ENCODE results near the gene MTERF1. TPM values are rescaled to one million over a fixed set of nuclear protein-coding genes. Genes with fewer than 3 reads are reported as not detected.
"Not testable (repeated sequence)": the region's sequence is repeated elsewhere in the genome, so short reads cannot be mapped to it uniquely, and the experiment has no call there.

The MTERF1 gene
- polyA plus RNA-seq, 1 experiment = 3.6 TPM

DNA sequence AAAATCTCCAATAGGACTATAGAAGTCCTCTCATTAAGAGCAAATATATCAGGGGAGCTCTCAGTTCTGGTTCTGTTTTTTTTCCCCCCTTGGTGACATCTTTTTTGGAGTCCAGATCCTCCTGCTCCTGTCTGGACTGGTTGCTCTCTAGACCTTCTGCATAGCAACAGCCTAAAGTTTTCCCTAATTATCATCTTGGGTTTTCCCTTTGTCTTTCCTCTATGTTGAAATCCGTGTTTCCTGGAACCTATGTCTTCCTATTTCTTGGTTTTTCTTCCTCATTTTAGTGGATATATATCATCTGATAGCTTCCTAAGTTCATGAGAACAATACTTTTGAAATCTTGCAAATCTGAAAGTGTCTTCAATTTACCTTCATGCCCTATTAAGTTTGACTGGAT is 29.7 kb upstream of the MTERF1 start:
- TF ChIP-seq CTCF (IDR thresholded peaks at IDR 0.05; ENCODE audit: insufficient read depth, low read depth, low read length) = no peak
- DNase-seq (ENCODE audit: low read depth) = no peak
- CTCF ChIA-PET = no interaction called here
- POLR2A ChIA-PET = no interaction called here
- Histone ChIP-seq H3K27me3 (ENCODE audit: control insufficient read depth, insufficient read depth, low read length) (no peaks in the 10 kb centered on the region), H3K36me3 (ENCODE audit: control insufficient read depth, insufficient read depth, low read length) (no peaks in the 10 kb centered on the region), H3K4me3 (ENCODE audit: low read depth, low read length) (no peak overlapping the region)

- POLR2A ChIA-PET = no interaction called here
- no peak for DNase-seq (ENCODE audit: low read depth)
- Histone ChIP-seq H3K36me3 (ENCODE audit: control insufficient read depth, insufficient read depth, low read length) (no peaks in the 10 kb centered on the region), H3K27me3 (ENCODE audit: control insufficient read depth, insufficient read depth, low read length) (no peaks in the 10 kb centered on the region), H3K4me3 (ENCODE audit: low read depth, low read length) (no peak overlapping the region)
- CTCF ChIA-PET = no interaction called here
- no peak for TF ChIP-seq CTCF (IDR thresholded peaks at IDR 0.05; ENCODE audit: insufficient read depth, low read depth, low read length)
Measured at GRCh38 chr7:91899563-91899962, 19.1 kb upstream of the MTERF1 start.

GRCh38 chr7:91898240-91898992 is 17.9 kb upstream of the MTERF1 start:
- Histone ChIP-seq H3K27me3 (ENCODE audit: control insufficient read depth, insufficient read depth, low read length) (no peaks in the 10 kb centered on the region), H3K36me3 (ENCODE audit: control insufficient read depth, insufficient read depth, low read length) (no peaks in the 10 kb centered on the region), H3K4me3 (ENCODE audit: low read depth, low read length) (no peak overlapping the region)
- ChIA-PET POLR2A (no interaction called here), CTCF (interaction anchor here (0.6 to 1.4 kb wide), 2 partner anchors 14 to 17 kb away, joined by 4 read pairs; no protein-coding TSS in a partner anchor)
- no peak for DNase-seq (ENCODE audit: low read depth)
- no peak for TF ChIP-seq CTCF (IDR thresholded peaks at IDR 0.05; ENCODE audit: insufficient read depth, low read depth, low read length)

DNA sequence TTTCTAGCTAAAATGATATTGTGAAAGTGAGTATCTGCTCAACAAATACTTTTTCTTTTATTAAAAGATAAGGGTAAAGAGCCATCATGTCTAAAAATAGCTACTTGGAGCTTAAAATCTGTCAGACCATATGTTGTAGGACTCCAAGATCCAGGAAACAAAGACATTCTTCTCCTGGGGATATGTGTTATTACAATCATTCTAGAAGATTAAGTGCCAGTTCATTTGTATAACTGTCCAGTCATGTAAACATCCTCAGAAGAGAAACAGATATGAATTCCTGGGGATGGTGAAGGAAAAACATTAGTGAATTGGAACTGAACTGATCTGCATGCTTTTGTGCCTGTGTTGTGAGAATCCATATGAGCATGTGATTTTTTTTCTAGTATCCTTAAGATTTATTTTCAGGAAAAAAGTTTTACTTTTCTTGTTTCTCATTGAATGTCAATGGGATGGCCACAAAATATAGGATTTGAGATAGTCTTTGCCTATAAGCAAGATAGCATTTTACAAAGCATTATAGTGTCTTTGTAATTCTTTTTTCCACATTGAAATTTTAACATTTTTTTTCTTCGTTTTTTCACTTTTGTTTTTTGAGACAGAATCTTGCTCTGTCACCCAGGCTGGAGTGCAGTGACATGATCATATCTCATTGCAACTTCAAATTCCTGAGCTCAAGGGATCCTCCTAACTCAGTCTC is 14.4 kb upstream of the MTERF1 start:
- no peak for TF ChIP-seq CTCF (IDR thresholded peaks at IDR 0.05; ENCODE audit: insufficient read depth, low read depth, low read length)
- POLR2A ChIA-PET = interaction anchor here (0.7 kb wide), 1 partner anchor 18 kb away, joined by 3 read pairs; no protein-coding TSS in a partner anchor
- no peaks in the 10 kb centered on the region for H3K36me3 ChIP-seq (ENCODE audit: control insufficient read depth, insufficient read depth, low read length)
- no peak for DNase-seq (ENCODE audit: low read depth)
- CTCF ChIA-PET = interaction anchor here (0.5 to 1.1 kb wide), 2 partner anchors 14 to 1741 kb away, joined by 3 to 4 read pairs; partner anchors contain the start of genes MTERF1 and STEAP1
- no peaks in the 10 kb centered on the region for H3K27me3 ChIP-seq (ENCODE audit: control insufficient read depth, insufficient read depth, low read length)
- H3K4me3 ChIP-seq (ENCODE audit: low read depth, low read length) = no peak overlapping the region

GRCh38 chr7:91893699-91894098 is 13.2 kb upstream of the MTERF1 start:
- H3K4me3 ChIP-seq (ENCODE audit: low read depth, low read length); DNase-seq (ENCODE audit: low read depth); POLR2A ChIA-PET; H3K27me3 ChIP-seq (ENCODE audit: control insufficient read depth, insufficient read depth, low read length); H3K36me3 ChIP-seq (ENCODE audit: control insufficient read depth, insufficient read depth, low read length): not testable (repeated sequence)
- CTCF ChIA-PET = interaction anchor here (1.5 kb wide), 1 partner anchor 22 kb away, joined by 3 read pairs; no protein-coding TSS in a partner anchor
